OCI-LY1 (cell line): ENCODE measurements around the gene PC.

Experiments used
- H2AFZ ChIP-seq: fragments of 200-600 bp; sonication (generic), shearing (Covaris generic); 2 replicates; pipeline ENCODE4 v1.6.0; 2014; ENCODE audit warnings: antibody characterized with exemption, mild to moderate bottlenecking, low read length
- H3F3A ChIP-seq: fragments of 200-600 bp; sonication (generic), shearing (Covaris generic); 2 replicates; pipeline ENCODE4 v1.6.0; 2014; ENCODE audit warnings: mild to moderate bottlenecking, antibody characterized with exemption, low read length, moderate library complexity; ENCODE audit not compliant: insufficient read depth
- H3K27ac ChIP-seq: fragments of 200-600 bp; sonication (generic); 2 replicates; pipeline ENCODE4 v1.5.1; 2014; ENCODE audit warnings: low read length, mixed run types, mild to moderate bottlenecking, low read depth; ENCODE audit not compliant: poor library complexity, severe bottlenecking
- H3K27me3 ChIP-seq: fragments of 200-600 bp; sonication (generic); 2 replicates; pipeline ENCODE4 v1.6.0; 2014; ENCODE audit warnings: antibody characterized with exemption, mild to moderate bottlenecking, low read length, moderate library complexity; ENCODE audit not compliant: insufficient read depth
- H3K36me3 ChIP-seq: fragments of 200-600 bp; sonication (generic); 2 replicates; pipeline ENCODE4 v1.6.1; 2014; ENCODE audit warnings: mild to moderate bottlenecking, antibody characterized with exemption, low read length, moderate library complexity, mixed read lengths; ENCODE audit not compliant: insufficient read depth
- H3K4me1 ChIP-seq: fragments of 200-600 bp; sonication (generic); 2 replicates; pipeline ENCODE4 v1.5.1; 2014; ENCODE audit warnings: mild to moderate bottlenecking, low read length, moderate library complexity; ENCODE audit not compliant: insufficient read depth, severe bottlenecking
- H3K4me2 ChIP-seq: fragments of 200-600 bp; sonication (generic), shearing (Covaris generic); 2 replicates; pipeline ENCODE4 v1.6.1; 2014; ENCODE audit warnings: low read length
- H3K4me3 ChIP-seq: fragments of 200-600 bp; sonication (generic); 2 replicates; pipeline ENCODE4 v1.5.1; 2014; ENCODE audit warnings: low read length, low read depth, mild to moderate bottlenecking, mixed read lengths; ENCODE audit not compliant: poor library complexity, severe bottlenecking
- H3K79me2 ChIP-seq: fragments of 200-600 bp; shearing (Covaris generic); 2 replicates; pipeline ENCODE4 v1.6.1; 2016; ENCODE audit warnings: mixed run types, low read length, mixed read lengths; ENCODE audit not compliant: insufficient read depth
- H3K9ac ChIP-seq: fragments of 200-600 bp; sonication (generic), shearing (Covaris generic); 2 replicates; pipeline ENCODE4 v1.6.1; 2014; ENCODE audit warnings: mild to moderate bottlenecking, low read length, mixed read lengths
- H3K9me2 ChIP-seq: fragments of 200-600 bp; sonication (generic), shearing (Covaris generic); 2 replicates; pipeline ENCODE4 v1.6.1; 2014; ENCODE audit warnings: low read depth, mild to moderate bottlenecking, low read length, mixed read lengths
- H3K9me3 ChIP-seq: fragments of 200-600 bp; shearing (Covaris generic); 2 replicates; pipeline ENCODE4 v1.6.1; 2014; ENCODE audit warnings: low read length, mixed read lengths
- H4K20me1 ChIP-seq: fragments of 200-600 bp; sonication (generic), shearing (Covaris generic); 2 replicates; pipeline ENCODE4 v1.6.0; 2016; ENCODE audit warnings: mild to moderate bottlenecking, low read length; ENCODE audit not compliant: insufficient read depth
- EZH2 ChIP-seq: fragments of 200-600 bp; sonication (generic), shearing (Covaris generic); IDR thresholded peaks from 2 replicates; pipeline ENCODE4 v1.8.0; 2017; ENCODE audit warnings: borderline replicate concordance, mixed run types, mild to moderate bottlenecking, antibody characterized with exemption, low read length, moderate library complexity, mixed read lengths
- TF ChIP-seq, protein P1 (sequence below): fragments of 200-600 bp; sonication (generic), shearing (Covaris generic); IDR thresholded peaks from 2 replicates; pipeline ENCODE4 v1.5.1; 2017; ENCODE audit warnings: mild to moderate bottlenecking, antibody characterized with exemption, low read length, moderate library complexity, mixed read lengths

PC gene

DNA sequence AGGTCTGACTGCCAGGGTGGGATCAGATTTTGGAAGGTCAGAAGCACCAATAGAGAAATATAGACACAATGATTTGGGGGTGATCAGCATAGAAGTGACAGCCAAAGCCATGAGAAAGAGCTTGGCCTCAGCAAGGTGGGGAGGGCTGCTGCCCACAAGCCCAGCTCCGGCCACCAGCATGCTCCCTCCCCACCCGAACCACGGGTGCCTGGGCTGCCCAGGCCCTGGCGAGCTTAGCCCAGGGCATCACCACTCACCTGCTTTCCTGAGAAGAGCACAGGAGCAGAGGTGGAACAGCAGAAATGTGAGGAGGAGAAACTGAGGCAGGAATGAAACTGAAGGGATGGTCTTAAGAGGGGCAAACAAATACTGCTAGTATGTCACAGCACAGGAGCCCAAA is 52.6 kb downstream of the PC start:
- Histone ChIP-seq H3K9ac (no peak overlapping the region), H3K9me3 (no peaks in the 10 kb centered on the region), H3K79me2 (no peaks in the 10 kb centered on the region), H3K4me1 (no peaks in the 10 kb centered on the region), H3K4me2 (no peak overlapping the region), H4K20me1 (no peaks in the 10 kb centered on the region), H2AFZ (no peak overlapping the region), H3K36me3 (no peaks in the 10 kb centered on the region), H3K9me2 (no peaks in the 10 kb centered on the region), H3K4me3 (no peak overlapping the region), H3K27me3 (peaks cover 7% of the 10 kb centered on the region; the same call in 1 of the 2 replicates), H3K27ac (no peak overlapping the region), H3F3A (no peaks in the 10 kb centered on the region)
- TF ChIP-seq EZH2: no peak
- TF ChIP-seq, protein P1, sequence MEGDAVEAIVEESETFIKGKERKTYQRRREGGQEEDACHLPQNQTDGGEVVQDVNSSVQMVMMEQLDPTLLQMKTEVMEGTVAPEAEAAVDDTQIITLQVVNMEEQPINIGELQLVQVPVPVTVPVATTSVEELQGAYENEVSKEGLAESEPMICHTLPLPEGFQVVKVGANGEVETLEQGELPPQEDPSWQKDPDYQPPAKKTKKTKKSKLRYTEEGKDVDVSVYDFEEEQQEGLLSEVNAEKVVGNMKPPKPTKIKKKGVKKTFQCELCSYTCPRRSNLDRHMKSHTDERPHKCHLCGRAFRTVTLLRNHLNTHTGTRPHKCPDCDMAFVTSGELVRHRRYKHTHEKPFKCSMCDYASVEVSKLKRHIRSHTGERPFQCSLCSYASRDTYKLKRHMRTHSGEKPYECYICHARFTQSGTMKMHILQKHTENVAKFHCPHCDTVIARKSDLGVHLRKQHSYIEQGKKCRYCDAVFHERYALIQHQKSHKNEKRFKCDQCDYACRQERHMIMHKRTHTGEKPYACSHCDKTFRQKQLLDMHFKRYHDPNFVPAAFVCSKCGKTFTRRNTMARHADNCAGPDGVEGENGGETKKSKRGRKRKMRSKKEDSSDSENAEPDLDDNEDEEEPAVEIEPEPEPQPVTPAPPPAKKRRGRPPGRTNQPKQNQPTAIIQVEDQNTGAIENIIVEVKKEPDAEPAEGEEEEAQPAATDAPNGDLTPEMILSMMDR: no peak

DNA sequence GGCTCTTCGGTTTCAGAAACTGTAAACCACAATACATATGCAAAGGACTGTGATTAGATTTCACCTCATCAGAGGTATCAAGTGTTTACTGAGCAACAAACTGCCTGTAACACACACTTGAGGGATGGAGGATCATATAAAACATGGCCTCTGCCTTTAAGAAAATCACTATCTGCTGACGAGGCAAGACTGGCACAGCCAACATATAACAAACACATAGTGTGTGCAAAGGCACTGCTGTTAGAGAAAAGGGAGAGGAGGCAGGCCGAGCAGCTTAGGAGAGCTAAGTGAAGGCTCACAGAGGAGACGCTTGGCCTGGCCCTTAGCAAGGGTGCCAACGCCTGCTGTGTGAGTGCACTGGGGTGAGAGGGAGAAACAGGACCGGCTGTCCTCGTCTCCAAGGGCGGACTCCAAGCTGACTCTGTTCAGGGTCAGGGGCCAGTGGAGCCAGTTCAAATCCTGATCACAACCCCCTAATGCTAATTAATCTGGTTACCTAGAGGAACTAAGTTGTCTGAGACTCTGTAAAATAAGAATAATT is 53.1 kb downstream of the PC start:
- H3K4me1 ChIP-seq: no peaks in the 10 kb centered on the region
- H3K9me2 ChIP-seq: no peaks in the 10 kb centered on the region
- peaks cover 7% of the 10 kb centered on the region; the same call in 1 of the 2 replicates for H3K27me3 ChIP-seq
- H3F3A ChIP-seq: no peaks in the 10 kb centered on the region
- H3K36me3 ChIP-seq: no peaks in the 10 kb centered on the region
- H3K9ac ChIP-seq: no peak overlapping the region
- no peak overlapping the region for H2AFZ ChIP-seq
- no peaks in the 10 kb centered on the region for H4K20me1 ChIP-seq
- H3K4me2 ChIP-seq: no peak overlapping the region
- no peak overlapping the region for H3K27ac ChIP-seq
- no peak overlapping the region for H3K4me3 ChIP-seq
- TF ChIP-seq EZH2: no peak
- TF ChIP-seq, protein P1: no peak
- no peaks in the 10 kb centered on the region for H3K9me3 ChIP-seq
- no peaks in the 10 kb centered on the region for H3K79me2 ChIP-seq

DNA sequence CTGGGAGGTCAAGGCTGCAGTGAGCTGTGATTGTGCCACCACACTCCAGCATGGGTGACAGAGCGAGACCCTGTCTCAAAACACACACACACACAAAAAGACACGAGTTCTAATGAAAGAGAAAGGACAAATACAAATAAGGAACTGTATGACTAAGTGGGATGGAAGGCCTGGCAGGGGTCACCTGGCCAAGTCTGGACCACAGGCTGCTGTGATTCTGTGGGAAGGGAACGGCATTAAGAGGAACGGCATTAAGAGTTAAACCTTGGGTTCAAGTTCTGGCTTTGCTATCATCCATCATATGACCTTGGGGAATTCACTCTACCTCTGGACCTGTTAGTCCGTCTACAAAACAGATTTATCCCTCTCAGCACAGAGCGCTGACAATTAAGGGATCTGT is 53.6 kb downstream of the PC start:
- Histone ChIP-seq H3K4me1 (no peaks in the 10 kb centered on the region), H3K4me3 (no peak overlapping the region)

More for the DNA sequence above, 53.6 kb downstream of the PC start:
- Histone ChIP-seq H3K9me3 (no peaks in the 10 kb centered on the region), H4K20me1 (no peaks in the 10 kb centered on the region), H3K9ac (no peak overlapping the region), H3K27ac (no peak overlapping the region), H3K4me2 (no peak overlapping the region), H3K36me3 (no peaks in the 10 kb centered on the region), H3K9me2 (no peaks in the 10 kb centered on the region), H3K27me3 (peaks cover 5% of the 10 kb centered on the region; the same call in 1 of the 2 replicates), H3F3A (no peaks in the 10 kb centered on the region), H3K79me2 (no peaks in the 10 kb centered on the region), H2AFZ (no peak overlapping the region)
- TF ChIP-seq, protein P1: no peak
- TF ChIP-seq EZH2: no peak
